Stimulated activated CD8-positive, alpha-beta memory T cell treated with anti-CD3 and anti-CD28 coated beads, Interleukin-15, amount 100 ng/mL, for 1 hour (primary cell): Measurements from ENCODE around the gene DCST2.

Experiments used
- DNase-seq: peaks from one replicate; pipeline ENCODE4 v3.0.0-alpha.2; 2020; ENCODE audit warnings: low read depth

DCST2 gene

GRCh38 chr1:155026154-155026553 is 7.4 kb downstream of the DCST2 start:
- DNase-seq, result no peak

DNA sequence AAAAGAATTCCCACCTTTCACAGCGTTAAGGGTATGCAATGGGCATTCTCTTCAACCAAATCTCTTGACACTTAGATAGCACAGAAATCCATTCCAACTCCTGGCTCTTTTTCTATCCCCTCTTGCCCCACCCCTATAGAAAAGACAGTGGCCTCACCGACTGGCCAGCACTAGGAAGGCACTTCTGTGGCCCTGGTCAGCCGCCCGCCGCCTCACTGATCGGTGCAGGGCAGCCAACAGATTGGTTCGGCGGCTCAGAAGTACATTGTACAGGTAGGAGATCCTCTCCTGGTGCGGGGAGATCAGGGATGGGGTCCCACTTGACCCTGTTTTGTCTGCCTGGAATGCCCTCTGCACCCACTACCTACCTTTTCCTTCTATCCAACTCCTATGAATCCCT is 9.3 kb downstream of the DCST2 start:
- DNase-seq, result no peak

GRCh38 chr1:155023627-155024026 is 10.0 kb downstream of the DCST2 start:
- DNase-seq, result no peak

DNA sequence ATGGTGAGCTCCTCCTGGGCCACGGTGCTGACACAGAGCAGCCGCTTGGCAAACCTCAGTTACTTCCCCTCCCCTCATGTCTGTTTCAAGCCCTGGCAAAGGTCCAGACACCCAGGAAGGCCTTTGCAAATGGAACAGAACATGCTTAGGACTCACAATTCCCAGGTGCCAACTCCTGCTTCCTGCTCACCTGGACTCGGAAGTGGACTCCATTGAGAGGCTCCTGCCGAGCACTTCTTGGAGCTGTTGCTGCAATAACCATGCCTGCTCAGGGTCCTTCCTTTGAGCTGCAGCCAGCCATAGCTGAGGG is 10.7 kb downstream of the DCST2 start:
- DNase-seq, result no peak

DNA sequence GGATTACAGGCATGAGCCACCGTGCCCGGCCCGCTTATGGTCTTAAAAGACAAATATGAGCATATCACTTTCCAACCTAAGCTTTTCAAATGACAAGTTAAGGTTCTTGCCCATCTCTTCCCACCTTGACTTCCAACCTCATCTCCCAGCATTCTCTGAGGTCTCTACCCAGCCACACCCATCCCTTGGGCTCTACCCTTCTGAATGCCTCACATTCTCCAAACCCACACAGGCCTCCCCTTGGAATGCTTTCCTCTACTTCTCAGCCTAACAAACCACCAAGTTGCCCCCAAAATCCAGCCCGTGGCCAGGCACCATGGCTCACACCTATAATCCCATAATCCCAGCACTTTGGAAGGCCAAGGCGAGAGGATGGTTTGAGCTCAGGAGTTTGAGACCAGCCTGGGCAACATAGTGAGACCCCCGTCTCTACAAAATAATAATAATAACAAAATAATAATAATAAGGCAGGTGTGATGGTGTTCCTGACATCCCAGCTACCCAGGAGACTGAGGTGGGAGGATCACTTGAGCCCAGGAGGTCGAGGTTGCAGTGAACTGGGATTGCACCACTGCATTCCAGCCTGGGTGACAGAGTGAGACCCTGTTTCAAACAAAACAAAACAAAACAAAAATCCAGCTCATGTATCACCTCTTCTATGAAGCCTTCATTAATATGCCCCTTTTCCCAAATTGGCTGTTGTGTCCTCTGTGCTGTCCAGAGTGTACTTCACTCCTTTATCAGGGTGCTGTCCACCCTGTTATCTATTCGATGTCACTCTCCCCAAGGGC is 11.2 kb downstream of the DCST2 start:
- DNase-seq, result no peak

GRCh38 chr1:155019377-155020245 is 14.0 kb downstream of the DCST2 start:
- DNase-seq, result no peak

DNA sequence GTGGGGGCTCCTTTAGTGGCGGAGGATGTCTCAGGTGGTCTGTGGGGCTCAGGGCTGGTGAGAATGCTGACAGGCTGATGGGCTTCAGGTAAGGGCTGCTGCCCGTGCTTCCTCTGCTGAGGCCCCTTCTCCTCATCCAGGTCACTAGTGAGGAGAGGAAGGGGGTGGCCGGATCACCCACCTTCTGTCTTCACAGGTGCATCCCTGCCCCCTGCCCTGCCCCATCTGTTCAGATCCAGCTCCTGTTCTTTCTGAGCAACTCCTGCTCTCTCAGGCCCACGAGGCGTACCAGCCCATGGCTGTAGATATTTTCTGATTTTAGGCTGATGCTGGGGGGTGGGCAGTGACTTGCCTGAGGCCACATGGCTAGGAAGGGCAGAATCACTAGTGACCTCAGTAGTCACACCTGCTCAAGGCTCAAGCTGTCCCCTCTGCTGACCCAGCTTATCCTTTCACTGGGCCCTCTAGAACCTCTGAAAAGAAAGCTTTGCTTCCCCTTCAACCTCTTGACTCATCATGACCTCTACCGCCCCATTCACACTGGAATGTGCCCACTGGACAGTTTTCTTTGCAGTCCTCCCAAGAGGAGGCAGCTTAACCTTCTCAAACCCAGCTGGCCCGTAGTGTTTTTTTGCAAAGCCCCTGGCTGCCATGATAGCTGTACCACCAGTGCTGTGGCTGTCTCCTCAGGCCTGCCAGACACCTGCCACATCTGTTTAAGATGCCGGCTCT is 14.8 kb downstream of the DCST2 start:
- DNase-seq, result no peak

DNA sequence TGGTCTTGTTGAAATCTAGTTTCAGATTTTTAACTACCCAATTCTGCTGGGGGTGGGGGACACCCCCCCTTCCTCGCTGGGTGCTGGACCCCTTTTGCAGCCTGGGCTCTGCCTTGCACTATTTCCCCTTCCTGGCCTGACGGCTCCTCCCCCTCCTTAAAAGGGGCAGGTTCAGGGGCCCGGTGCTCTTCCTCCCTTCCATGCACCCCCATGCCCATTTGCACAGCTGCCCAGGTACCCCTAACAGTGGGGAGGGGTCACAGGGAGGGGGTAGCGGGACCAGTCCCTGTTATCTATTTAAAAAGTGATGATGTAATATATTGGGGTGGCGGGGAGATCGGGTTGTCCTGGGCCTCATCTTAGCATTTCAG is 15.7 kb downstream of the DCST2 start:
- no peak for DNase-seq

GRCh38 chr1:155017041-155017945 is 16.3 kb downstream of the DCST2 start:
- peak; percentile 80 for DNase-seq

DNA sequence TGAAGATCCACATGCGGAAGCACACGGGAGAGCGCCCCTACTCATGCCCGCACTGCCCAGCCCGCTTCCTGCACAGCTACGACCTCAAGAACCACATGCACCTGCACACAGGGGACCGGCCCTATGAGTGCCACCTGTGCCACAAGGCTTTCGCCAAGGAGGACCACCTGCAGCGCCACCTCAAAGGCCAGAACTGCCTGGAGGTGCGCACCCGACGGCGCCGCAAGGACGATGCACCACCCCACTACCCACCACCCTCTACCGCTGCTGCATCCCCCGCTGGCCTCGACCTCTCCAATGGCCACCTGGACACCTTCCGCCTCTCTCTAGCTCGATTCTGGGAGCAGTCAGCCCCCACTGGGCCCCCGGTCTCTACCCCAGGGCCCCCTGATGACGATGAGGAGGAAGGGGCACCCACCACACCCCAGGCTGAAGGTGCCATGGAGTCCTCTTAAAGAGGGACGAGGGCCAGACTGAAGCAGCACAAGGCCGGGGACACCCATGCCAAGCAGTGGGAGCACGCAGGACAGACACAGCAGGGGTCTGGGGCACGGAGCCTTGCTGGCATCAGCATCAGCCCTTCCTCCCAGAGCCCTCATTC is 17.2 kb downstream of the DCST2 start:
- no peak for DNase-seq

DNA sequence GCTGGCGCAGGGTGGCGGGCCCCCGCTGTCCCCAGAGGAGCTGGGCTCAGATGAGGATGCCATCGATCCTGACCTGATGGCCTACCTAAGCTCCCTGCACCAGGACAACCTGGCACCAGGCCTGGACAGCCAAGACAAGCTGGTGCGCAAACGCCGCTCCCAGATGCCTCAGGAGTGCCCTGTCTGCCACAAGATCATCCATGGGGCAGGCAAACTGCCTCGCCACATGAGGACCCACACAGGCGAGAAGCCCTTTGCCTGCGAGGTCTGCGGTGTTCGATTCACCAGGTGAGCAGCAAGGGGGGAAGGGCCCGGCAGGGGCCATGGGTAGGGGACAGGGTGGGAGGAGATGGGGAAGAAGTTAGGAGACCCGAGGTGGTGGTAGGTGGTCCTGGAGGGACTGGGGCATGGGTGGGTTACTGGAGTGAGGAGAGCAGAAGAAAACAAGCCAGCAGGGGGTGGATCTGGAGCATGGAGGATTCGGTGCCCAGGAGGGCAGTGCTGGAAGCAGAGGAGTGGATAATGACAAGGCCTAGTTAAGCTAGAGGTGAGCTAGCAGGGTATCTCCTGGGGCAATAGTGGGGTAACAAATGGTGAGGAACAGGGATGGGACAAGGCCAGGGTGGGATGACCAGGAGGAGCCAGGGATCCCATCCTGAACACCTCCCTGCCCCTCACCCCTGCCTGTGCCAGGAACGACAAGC is 17.9 kb downstream of the DCST2 start:
- DNase-seq, result no peak

DNA sequence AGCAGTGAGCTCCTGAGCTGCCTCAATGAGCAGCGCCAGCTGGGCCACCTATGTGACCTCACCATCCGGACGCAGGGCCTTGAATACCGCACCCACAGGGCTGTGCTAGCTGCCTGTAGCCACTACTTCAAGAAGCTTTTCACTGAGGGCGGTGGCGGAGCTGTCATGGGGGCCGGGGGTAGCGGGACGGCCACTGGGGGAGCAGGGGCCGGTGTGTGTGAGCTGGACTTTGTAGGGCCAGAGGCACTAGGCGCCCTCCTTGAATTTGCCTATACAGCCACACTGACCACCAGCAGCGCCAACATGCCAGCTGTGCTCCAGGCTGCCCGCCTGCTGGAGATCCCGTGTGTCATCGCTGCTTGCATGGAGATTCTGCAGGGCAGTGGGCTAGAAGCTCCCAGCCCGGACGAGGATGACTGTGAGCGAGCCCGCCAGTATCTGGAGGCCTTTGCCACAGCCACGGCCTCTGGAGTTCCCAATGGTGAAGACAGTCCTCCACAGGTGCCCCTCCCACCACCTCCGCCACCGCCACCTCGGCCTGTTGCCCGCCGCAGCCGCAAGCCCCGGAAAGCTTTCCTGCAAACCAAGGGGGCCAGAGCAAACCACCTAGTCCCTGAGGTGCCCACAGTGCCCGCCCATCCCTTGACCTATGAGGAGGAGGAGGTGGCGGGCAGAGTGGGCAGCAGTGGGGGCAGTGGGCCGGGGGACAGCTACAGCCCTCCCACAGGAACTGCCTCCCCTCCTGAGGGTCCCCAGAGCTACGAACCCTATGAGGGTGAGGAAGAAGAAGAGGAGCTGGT is 18.7 kb downstream of the DCST2 start:
- no peak for DNase-seq

DNA sequence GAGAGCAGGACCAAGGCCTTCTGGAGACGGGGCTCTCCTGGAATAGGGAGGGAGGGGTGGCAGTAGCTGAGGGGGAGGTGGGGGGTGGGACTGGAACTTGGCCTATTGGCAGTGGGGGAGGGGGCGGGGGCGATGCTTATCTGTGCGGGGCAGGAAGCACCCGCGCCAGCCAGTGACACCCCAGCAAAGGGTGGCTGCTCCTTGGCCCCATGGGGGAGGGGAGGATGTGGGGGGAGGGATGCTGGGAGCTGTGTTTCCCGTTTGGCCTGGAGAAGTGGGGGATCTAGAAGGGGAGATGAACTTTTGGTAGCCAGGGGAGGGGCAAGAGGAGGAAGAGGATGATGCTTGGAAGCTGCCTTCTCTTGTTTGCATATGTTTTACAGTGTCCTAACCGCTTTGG is 19.9 kb downstream of the DCST2 start:
- DNase-seq, result no peak

- no peak for DNase-seq
Observed at GRCh38 chr1:155012776-155013602, 20.6 kb downstream of the DCST2 start.

DNA sequence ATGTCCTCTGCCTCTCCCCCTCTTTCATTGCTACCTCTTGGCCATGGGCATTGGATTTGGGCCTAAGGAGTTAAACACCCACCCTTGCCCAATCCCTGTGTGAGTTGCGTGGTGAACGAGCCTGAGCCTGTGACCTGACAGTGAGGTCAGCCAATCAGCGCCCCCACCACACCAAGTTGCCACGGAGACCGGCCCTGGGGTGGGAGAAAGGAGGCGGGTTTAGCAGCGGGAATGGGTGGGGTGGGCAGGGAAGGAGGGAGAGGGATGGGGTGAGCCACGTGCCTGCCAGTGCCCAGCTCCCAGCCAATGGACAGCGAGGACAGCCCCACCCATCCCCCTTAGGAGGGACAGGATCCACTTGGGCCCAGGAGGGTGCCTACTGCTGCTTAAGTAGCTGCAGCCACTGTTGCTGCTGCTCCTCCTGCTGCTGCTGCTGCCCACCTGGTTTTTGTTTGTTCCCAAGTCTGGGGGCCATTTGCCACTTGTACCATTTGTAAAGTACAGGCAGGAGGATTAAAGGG is 21.5 kb downstream of the DCST2 start:
- no peak for DNase-seq

GRCh38 chr1:155011437-155012025 is 22.1 kb downstream of the DCST2 start:
- no peak for DNase-seq

DNA sequence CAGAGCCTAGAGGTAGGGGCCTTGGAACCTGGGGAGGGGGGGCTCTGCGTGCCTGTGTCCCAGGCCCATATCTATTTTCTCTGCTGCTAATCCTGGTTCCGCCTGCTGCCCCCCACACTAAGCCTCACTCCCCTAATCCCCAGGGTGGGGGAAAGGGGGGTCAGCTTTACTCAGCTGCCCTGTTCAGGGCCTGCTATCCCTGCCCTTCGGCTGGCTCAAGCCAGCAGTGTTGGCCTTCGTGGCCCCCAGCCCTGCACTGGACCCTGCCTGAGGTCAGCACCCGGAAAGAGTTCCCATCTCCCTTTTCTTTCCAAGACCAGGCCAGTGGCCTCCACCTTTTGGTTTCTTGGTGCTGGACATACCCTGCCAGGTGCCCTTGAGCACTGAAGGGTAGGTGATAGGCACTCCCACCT is 22.6 kb downstream of the DCST2 start:
- DNase-seq, result no peak

DNA sequence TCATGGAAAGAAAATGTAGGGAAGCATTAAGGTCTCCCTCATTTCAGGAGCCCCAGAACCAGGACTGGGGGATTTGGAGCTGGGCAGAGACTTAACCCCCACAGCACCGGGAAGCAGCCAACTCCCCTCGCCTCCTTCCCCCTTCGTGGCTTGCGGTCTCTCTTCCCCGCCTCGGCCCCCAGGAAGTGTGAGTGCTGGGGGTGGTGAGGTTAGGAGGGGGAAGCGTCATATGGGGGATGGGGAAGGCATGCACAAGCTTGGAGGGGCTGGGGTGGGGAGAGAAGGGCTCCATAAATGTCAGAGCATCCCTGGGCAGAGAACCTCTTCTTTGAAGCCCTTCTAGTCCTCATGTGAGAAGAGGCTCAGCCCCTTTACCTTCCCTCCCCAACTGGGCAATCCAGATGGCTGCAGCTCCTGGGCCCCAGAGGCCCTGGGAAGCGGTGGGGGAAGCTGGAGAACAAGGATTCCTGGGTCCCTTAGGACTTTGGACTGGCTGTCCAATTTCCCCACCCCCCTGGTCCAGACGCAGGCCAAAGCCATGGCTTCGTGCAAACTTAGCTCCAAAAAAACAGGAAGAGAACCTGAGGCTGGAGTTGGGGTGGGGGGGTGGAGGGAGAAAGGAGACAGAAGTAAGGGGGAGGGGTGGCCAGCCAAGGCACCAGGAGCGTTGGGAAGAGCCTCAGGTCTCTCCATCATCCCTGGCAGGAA is 23.2 kb downstream of the DCST2 start:
- no peak for DNase-seq
